Lower lobe of right lung (tissue), 2 donors: Measurements from ENCODE around the gene PDS5B. TPM values are rescaled to one million over a fixed set of nuclear protein-coding genes. Genes with fewer than 3 reads are reported as not detected.

Source experiments
- ATAC-seq, 2 donors: fragments of 200-7000 bp; cut with Tn5 transposase; one replicate each; pipeline ENCODE4 v1.9.1; 2020 to 2022; ENCODE audit warnings: mild to moderate bottlenecking in 2 of 2, moderate library complexity in 2 of 2
- DNase-seq: peaks from one replicate; pipeline ENCODE4 v3.0.0-alpha.2; 2020
- H3K27ac ChIP-seq: fragments of 200-600 bp; one replicate; pipeline ENCODE4 v1.8.0; 2022
- H3K27me3 ChIP-seq: fragments of 200-600 bp; one replicate; pipeline ENCODE4 v1.8.0; 2022; ENCODE audit warnings: low read depth
- H3K36me3 ChIP-seq: fragments of 200-600 bp; one replicate; pipeline ENCODE4 v1.8.0; 2022; ENCODE audit warnings: mild to moderate bottlenecking
- H3K4me1 ChIP-seq: fragments of 200-600 bp; one replicate; pipeline ENCODE4 v1.8.0; 2022
- H3K4me3 ChIP-seq: fragments of 200-600 bp; one replicate; pipeline ENCODE4 v1.8.0; 2022; ENCODE audit warnings: mild to moderate bottlenecking
- H3K9me3 ChIP-seq: fragments of 200-600 bp; one replicate; pipeline ENCODE4 v1.8.0; 2022
- intact Hi-C: fragments of 100-400 bp; cut with DNase I; formaldehyde crosslinking; loops from one replicate; pipeline ENCODE4 v1.11.0; 2022
- total RNA-seq: library from RNA; stranded (reverse); fragmentation: NEBNext Ultra II Directional; extraction: Animal tissue kit (Norgen Biotek cat#: 25700); gene quantifications from one replicate; pipeline ENCODE4 v1.2.1, GENCODE V29; 2021
- TF ChIP-seq, protein P1 (sequence below): fragments of 200-600 bp; IDR thresholded peaks from one replicate; pipeline ENCODE4 v1.8.0; 2022; ENCODE audit warnings: antibody characterized with exemption, mild to moderate bottlenecking
- donor health status: DM: no; HTN: yes; CAD: no; lungs with severe emphysema.

PDS5B gene
- total RNA-seq, 1 donor from 2014 or later, result 46.3 TPM

DNA sequence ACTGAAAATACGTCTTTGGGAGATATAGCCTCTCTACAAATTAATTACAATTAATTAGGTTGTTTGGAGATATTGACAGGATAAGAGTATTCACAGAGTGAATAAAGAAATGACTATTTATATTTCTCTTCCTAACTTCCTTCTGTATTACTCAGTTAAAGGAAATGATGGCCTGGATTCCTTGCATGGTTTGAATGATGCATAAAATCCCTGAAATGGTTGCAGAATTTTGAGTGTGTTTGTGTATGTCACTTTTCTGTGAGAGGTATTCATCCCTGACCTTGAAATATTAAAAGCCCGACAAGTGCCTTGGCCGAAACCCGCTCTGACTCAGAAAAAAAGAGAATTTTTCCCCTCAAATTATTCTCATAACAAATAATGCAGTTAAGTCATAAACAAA lies 90.0 kb downstream of the PDS5B start:
- Histone ChIP-seq H3K4me3 (no peak overlapping the region), H3K27me3 (no peaks in the 10 kb centered on the region), H3K27ac (no peak overlapping the region), H3K9me3 (no peaks in the 10 kb centered on the region), H3K36me3 (peaks cover 33% of the 10 kb centered on the region), H3K4me1 (no peaks in the 10 kb centered on the region)
- intact Hi-C loops, result no loop called here
- no peak for ATAC-seq
- DNase-seq, result no peak
- TF ChIP-seq, protein P1, sequence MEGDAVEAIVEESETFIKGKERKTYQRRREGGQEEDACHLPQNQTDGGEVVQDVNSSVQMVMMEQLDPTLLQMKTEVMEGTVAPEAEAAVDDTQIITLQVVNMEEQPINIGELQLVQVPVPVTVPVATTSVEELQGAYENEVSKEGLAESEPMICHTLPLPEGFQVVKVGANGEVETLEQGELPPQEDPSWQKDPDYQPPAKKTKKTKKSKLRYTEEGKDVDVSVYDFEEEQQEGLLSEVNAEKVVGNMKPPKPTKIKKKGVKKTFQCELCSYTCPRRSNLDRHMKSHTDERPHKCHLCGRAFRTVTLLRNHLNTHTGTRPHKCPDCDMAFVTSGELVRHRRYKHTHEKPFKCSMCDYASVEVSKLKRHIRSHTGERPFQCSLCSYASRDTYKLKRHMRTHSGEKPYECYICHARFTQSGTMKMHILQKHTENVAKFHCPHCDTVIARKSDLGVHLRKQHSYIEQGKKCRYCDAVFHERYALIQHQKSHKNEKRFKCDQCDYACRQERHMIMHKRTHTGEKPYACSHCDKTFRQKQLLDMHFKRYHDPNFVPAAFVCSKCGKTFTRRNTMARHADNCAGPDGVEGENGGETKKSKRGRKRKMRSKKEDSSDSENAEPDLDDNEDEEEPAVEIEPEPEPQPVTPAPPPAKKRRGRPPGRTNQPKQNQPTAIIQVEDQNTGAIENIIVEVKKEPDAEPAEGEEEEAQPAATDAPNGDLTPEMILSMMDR, result no peak

DNA sequence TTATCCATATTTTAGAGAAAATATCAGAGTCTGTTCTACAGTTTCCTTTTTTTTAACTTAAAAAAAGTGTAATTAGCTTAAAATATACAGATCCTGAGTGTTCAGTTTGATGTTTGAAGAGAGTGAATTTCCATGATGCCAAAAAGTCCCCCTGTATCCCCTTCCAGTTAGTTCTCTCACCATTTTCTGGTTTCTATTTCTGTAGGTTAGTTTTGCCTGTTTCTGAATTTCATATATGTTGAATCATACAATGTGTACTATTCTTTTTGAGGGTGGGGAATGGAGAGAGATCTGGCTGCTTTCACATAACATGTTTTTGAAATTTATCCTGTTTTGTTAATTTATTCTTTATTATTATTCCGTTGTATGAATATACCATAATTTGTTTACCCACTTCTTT lies 95.9 kb downstream of the PDS5B start:
- Histone ChIP-seq H3K9me3 (no peaks in the 10 kb centered on the region), H3K36me3 (peaks cover 22% of the 10 kb centered on the region), H3K27me3 (no peaks in the 10 kb centered on the region), H3K4me1 (no peaks in the 10 kb centered on the region), H3K4me3 (no peak overlapping the region), H3K27ac (no peak overlapping the region)
- DNase-seq (no peak), ATAC-seq (no peak)
- TF ChIP-seq, protein P1, result no peak
- intact Hi-C loops, result no loop called here

DNA sequence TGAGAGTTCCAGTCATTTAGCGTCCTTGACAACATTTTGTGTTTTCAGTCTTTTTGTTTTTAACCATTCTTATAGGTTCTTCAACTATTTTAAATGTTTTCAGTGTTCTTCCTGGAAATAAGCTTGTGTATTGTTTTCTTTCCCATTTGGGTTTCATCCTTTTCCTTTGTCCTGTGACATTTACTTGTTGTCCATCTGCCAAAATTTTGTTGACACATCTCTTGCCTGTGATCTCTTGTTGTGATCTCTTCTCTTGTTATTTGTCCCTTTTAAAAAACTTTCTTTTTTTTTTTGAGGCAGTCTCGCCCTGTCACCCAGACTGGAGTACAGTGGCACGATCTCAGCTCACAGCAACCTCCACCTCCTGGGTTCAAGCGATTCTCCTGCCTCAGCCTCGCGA lies 96.5 kb downstream of the PDS5B start:
- Histone ChIP-seq H3K27ac (no peak overlapping the region), H3K27me3 (no peaks in the 10 kb centered on the region), H3K4me3 (no peak overlapping the region), H3K4me1 (no peaks in the 10 kb centered on the region), H3K36me3 (peaks cover 22% of the 10 kb centered on the region), H3K9me3 (no peaks in the 10 kb centered on the region)
- intact Hi-C loops, result no loop called here
- DNase-seq (no peak), ATAC-seq (no peak)
- TF ChIP-seq, protein P1, result no peak

DNA sequence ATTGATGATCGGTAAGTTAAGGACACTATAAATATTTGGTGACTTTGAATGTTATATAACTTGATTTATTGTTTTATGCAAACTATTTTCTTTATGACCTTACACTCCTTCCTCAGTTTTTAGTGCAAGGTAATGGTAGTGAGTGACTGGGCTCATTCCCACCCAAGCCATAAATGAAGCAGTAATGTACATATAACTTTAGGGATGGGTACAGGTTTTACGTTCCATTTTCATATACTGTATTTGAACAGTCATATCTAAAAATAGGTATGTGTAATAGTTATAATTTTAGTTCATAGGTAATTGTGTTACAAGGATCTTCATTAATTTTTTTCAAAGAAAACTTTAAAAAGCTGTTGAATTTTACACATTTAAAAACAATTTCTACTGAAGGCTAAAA lies 101.0 kb downstream of the PDS5B start:
- Histone ChIP-seq H3K27ac (no peak overlapping the region), H3K36me3 (no peaks in the 10 kb centered on the region), H3K27me3 (no peaks in the 10 kb centered on the region), H3K9me3 (no peaks in the 10 kb centered on the region), H3K4me1 (no peaks in the 10 kb centered on the region), H3K4me3 (no peak overlapping the region)
- DNase-seq, result no peak
- no peak for ATAC-seq
- intact Hi-C loops, result no loop called here
- TF ChIP-seq, protein P1, result no peak

DNA sequence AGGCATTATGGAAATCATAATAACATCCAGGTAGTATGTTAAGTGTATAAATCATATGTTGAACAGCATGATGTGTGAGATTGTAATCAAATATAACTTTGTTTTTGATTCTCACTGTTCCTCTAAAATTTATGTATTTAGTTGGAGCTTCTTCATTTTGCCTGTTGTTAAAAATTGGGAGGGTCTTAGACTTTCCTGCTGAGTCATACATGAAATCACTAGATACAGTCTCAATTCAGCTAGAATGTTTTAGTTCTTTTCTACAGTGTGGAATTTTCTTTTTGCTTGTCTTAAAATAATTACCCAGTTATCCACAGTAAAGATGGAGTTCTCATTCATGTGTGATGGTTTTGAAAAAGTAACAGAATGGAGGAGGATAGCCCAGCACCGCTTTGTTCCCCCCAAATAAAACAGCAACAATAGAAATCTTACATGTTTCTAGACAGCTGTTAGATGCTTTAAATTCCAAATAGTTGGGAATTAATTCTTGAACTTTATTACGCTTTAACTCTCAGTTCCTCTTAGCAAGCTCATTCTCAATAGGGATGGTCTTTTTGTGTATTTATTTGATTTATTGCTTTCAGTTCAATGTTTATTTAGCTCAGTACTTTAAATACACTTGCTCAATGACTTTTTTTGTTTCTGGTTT lies 109.5 kb downstream of the PDS5B start:
- DNase-seq (no peak), ATAC-seq (no peak)
- Histone ChIP-seq H3K27me3 (no peaks in the 10 kb centered on the region), H3K4me1 (no peaks in the 10 kb centered on the region), H3K4me3 (no peak overlapping the region), H3K36me3 (peaks cover 29% of the 10 kb centered on the region), H3K27ac (no peak overlapping the region), H3K9me3 (no peaks in the 10 kb centered on the region)
- intact Hi-C loops, result no loop called here
- TF ChIP-seq, protein P1, result no peak
